ENCODE measurements around the gene NFAT5. TPM values are rescaled to one million over a fixed set of nuclear protein-coding genes. Genes with fewer than 3 reads are reported as not detected.
"Not testable (repeated sequence)": the region's sequence is repeated elsewhere in the genome, so short reads cannot be mapped to it uniquely, and the experiment has no call there.

The NFAT5 gene
- 48.9 TPM for total RNA-seq

- Histone ChIP-seq H3K4me3 (peak within 1 kb of the TSS; percentile 87 to 95), H3K27ac (peak within 1 kb of the TSS; percentile 98 to 99), H3K27me3 (no peaks in the 10 kb centered on the region), H3K4me1 (peaks cover 23 to 30% of the 10 kb centered on the region in 2 donors), H3K9me3 (no peaks in the 10 kb centered on the region), H3K36me3 (no peaks in the 10 kb centered on the region)
- TF ChIP-seq CTCF (IDR thresholded peaks at IDR 0.05): peak in 1 of 3 experiments; percentile 20
- intact Hi-C loops (cut with DNase I): loop anchor here (1.0 to 10.0 kb wide), 6 partner anchors 33 to 189 kb away; partner anchors contain the start of genes CYB5B and NOB1
- DNase-seq (ENCODE audit: low spot score in 2 of 2): peak; percentile 46 to 94
Measured at GRCh38 chr16:69565671-69566239, at the start of gene NFAT5. TSS of gene NFAT5 (plus strand) at chr16:69565966. CDS start at chr16:69566302, 336 bp downstream.

- H3K9me3 ChIP-seq; intact Hi-C loops (cut with DNase I); H3K4me1 ChIP-seq; H3K4me3 ChIP-seq; DNase-seq (ENCODE audit: low spot score in 2 of 2); H3K27me3 ChIP-seq; H3K27ac ChIP-seq; H3K36me3 ChIP-seq: not testable (repeated sequence)
Measured at GRCh38 chr16:69517914-69518313, 47.9 kb upstream of the NFAT5 start.

GRCh38 chr16:69520413-69520799 lies 45.4 kb upstream of the NFAT5 start:
- Histone ChIP-seq H3K27ac (no peak overlapping the region), H3K4me1 (no peaks in the 10 kb centered on the region), H3K36me3 (no peaks in the 10 kb centered on the region), H3K9me3 (no peaks in the 10 kb centered on the region), H3K27me3 (no peaks in the 10 kb centered on the region), H3K4me3 (no peak overlapping the region)
- intact Hi-C loops (cut with DNase I): no loop called here
- TF ChIP-seq CTCF (IDR thresholded peaks at IDR 0.05): no peak
- peak in 1 of 2 donors; percentile 8 for DNase-seq (ENCODE audit: low spot score in 2 of 2)

- intact Hi-C loops (cut with DNase I): no loop called here
- Histone ChIP-seq H3K4me1 (no peaks in the 10 kb centered on the region), H3K27me3 (no peaks in the 10 kb centered on the region), H3K9me3 (no peaks in the 10 kb centered on the region), H3K27ac (no peak overlapping the region), H3K36me3 (no peaks in the 10 kb centered on the region), H3K4me3 (no peak overlapping the region)
- DNase-seq (ENCODE audit: low spot score in 2 of 2): peak in 1 of 2 donors; percentile 37
- TF ChIP-seq CTCF (IDR thresholded peaks at IDR 0.05): no peak
Measured at GRCh38 chr16:69520800-69521602, 44.8 kb upstream of the NFAT5 start.

- intact Hi-C loops (cut with DNase I): no loop called here
- no peak for TF ChIP-seq CTCF (IDR thresholded peaks at IDR 0.05)
- H3K27me3 ChIP-seq: no peaks in the 10 kb centered on the region
- DNase-seq (ENCODE audit: low spot score in 2 of 2): peak in 1 of 2 donors; percentile 1
- H3K27ac ChIP-seq: no peak overlapping the region
- no peaks in the 10 kb centered on the region for H3K4me1 ChIP-seq
- H3K36me3 ChIP-seq: no peaks in the 10 kb centered on the region
- no peaks in the 10 kb centered on the region for H3K9me3 ChIP-seq
- H3K4me3 ChIP-seq: no peak overlapping the region
Measured at GRCh38 chr16:69522041-69522578, 43.7 kb upstream of the NFAT5 start.
